ENCODE data around the gene TPGS2. TPM values are rescaled to one million over a fixed set of nuclear protein-coding genes. Genes with fewer than 3 reads are reported as not detected.
A peak's percentile ranks its signal among the peaks of the same experiment; 100 is the strongest.

TPGS2 gene
- total RNA-seq, 1 donor from 2014 or later, result 129 TPM

GRCh38 chr18:36762074-36762473 lies 66.7 kb downstream of the TPGS2 start:
- TF ChIP-seq, protein P1, sequence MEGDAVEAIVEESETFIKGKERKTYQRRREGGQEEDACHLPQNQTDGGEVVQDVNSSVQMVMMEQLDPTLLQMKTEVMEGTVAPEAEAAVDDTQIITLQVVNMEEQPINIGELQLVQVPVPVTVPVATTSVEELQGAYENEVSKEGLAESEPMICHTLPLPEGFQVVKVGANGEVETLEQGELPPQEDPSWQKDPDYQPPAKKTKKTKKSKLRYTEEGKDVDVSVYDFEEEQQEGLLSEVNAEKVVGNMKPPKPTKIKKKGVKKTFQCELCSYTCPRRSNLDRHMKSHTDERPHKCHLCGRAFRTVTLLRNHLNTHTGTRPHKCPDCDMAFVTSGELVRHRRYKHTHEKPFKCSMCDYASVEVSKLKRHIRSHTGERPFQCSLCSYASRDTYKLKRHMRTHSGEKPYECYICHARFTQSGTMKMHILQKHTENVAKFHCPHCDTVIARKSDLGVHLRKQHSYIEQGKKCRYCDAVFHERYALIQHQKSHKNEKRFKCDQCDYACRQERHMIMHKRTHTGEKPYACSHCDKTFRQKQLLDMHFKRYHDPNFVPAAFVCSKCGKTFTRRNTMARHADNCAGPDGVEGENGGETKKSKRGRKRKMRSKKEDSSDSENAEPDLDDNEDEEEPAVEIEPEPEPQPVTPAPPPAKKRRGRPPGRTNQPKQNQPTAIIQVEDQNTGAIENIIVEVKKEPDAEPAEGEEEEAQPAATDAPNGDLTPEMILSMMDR (IDR thresholded peaks at IDR 0.05; ENCODE audit: unreplicated experiment), result no peak
- DNase-seq (ENCODE audit: low spot score, unreplicated experiment), result no peak
- H3K4me3 Mint-ChIP-seq (ENCODE audit: low read depth), result no peak overlapping the region
- peaks cover 2% of the 10 kb centered on the region for H3K36me3 Mint-ChIP-seq (ENCODE audit: insufficient read depth)
- H3K9me3 Mint-ChIP-seq (ENCODE audit: low read depth), result peaks cover 4% of the 10 kb centered on the region
- H3K4me1 Mint-ChIP-seq (ENCODE audit: low read depth), result peaks cover 13% of the 10 kb centered on the region
- no peaks in the 10 kb centered on the region for H3K27me3 Mint-ChIP-seq
- no peak overlapping the region for H3K27ac Mint-ChIP-seq

DNA sequence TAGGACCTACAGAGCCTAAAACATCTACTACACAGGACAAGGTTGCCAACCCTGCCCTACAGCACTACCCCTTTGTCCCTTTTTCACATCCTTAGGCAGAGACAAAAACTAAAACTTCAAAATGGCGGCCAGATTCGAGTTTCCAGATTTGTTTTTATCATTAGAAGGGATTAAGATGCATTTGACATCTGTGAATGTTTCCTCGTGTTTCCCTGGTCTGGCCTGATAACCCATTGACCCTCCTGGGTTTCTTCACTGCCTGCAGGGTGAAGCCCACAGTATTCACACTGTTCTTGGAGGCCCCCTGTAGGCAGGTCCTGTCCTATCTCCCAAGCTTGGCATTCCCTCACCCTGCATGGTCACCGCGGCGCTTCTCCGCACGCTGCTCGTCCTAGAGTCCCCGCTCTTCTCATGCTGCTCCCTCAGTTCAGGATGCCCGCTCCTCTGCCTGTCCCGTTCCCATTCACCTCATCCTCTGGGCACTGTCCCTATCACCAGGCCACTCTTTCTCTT lies 67.6 kb downstream of the TPGS2 start:
- no peak overlapping the region for H3K4me3 Mint-ChIP-seq (ENCODE audit: low read depth)
- H3K9me3 Mint-ChIP-seq (ENCODE audit: low read depth), result peaks cover 4% of the 10 kb centered on the region
- H3K36me3 Mint-ChIP-seq (ENCODE audit: insufficient read depth), result peaks cover 2% of the 10 kb centered on the region
- no peak for DNase-seq (ENCODE audit: low spot score, unreplicated experiment)
- H3K27ac Mint-ChIP-seq, result no peak overlapping the region
- peaks cover 13% of the 10 kb centered on the region for H3K4me1 Mint-ChIP-seq (ENCODE audit: low read depth)
- TF ChIP-seq, protein P1 (IDR thresholded peaks at IDR 0.05; ENCODE audit: unreplicated experiment), result peak; percentile 9
- no peaks in the 10 kb centered on the region for H3K27me3 Mint-ChIP-seq

- no peaks in the 10 kb centered on the region for H3K27me3 Mint-ChIP-seq
- peaks cover 13% of the 10 kb centered on the region for H3K4me1 Mint-ChIP-seq (ENCODE audit: low read depth)
- DNase-seq (ENCODE audit: low spot score, unreplicated experiment), result no peak
- H3K27ac Mint-ChIP-seq, result no peak overlapping the region
- TF ChIP-seq, protein P1 (IDR thresholded peaks at IDR 0.05; ENCODE audit: unreplicated experiment), result no peak
- H3K9me3 Mint-ChIP-seq (ENCODE audit: low read depth), result peaks cover 4% of the 10 kb centered on the region
- H3K36me3 Mint-ChIP-seq (ENCODE audit: insufficient read depth), result peaks cover 2% of the 10 kb centered on the region
- H3K4me3 Mint-ChIP-seq (ENCODE audit: low read depth), result no peak overlapping the region
These were observed 68.2 kb downstream of the TPGS2 start for GRCh38 chr18:36760598-36760997.

DNA sequence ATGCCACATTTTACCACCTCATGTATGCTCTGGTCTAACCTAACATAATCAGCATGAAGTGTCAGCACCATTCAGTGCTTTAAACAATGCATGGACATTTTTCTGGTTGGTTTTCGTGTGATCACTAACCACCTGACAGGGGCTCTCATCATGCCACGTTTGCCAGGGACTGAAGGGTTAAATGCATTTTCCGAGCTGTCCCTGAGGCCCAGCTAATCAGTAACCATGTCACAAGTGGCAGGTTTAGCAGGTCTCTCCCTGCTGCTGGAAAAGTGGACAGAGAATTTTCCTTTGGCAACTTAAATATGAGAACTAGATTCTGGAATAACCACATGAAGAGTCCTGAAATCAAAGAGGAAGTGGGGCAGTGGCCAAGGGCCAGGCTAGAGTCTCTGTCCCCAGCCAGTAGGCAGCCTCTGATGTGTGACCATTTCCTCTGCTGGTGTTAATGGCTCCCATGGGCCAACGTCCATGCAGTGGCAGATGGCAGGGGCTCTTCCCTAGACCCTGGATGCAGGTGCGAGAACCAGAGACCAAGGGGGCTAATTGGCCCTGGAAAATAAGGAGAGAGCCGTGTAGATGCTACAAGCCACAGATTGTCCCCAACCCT lies 69.5 kb downstream of the TPGS2 start:
- Mint-ChIP-seq H3K4me1 (ENCODE audit: low read depth) (peaks cover 13% of the 10 kb centered on the region), H3K9me3 (ENCODE audit: low read depth) (peaks cover 4% of the 10 kb centered on the region), H3K4me3 (ENCODE audit: low read depth) (no peak overlapping the region), H3K36me3 (ENCODE audit: insufficient read depth) (peaks cover 2% of the 10 kb centered on the region), H3K27me3 (no peaks in the 10 kb centered on the region), H3K27ac (peak overlapping the region; percentile 41)
- DNase-seq (ENCODE audit: low spot score, unreplicated experiment), result no peak
- TF ChIP-seq, protein P1 (IDR thresholded peaks at IDR 0.05; ENCODE audit: unreplicated experiment), result no peak

DNA sequence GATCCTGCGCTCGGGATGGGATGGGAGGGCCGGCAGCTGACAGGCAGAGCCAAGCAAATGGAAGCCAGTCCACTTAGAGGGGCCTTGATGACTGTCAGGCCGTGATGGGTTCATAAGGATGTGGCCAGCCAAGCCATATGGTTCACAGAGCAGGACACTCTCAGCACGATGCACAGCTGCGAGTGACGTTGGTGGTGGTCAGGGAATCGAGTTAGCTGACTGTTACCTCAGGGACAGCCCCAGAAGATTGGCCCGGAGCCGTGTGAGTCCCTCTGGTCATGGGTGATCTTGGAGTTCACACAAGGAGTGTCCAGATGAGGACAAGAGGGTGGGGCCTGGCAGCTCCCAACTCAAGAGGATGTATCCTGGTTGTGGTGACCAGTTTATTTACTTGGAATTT lies 70.2 kb downstream of the TPGS2 start:
- no peak for DNase-seq (ENCODE audit: low spot score, unreplicated experiment)
- Mint-ChIP-seq H3K36me3 (ENCODE audit: insufficient read depth) (peaks cover 2% of the 10 kb centered on the region), H3K27ac (no peak overlapping the region), H3K4me3 (ENCODE audit: low read depth) (no peak overlapping the region), H3K9me3 (ENCODE audit: low read depth) (peaks cover 4% of the 10 kb centered on the region), H3K27me3 (no peaks in the 10 kb centered on the region), H3K4me1 (ENCODE audit: low read depth) (peaks cover 13% of the 10 kb centered on the region)
- TF ChIP-seq, protein P1 (IDR thresholded peaks at IDR 0.05; ENCODE audit: unreplicated experiment), result no peak

Measured in progenitor cell of endocrine pancreas (in vitro differentiated cells).